Chondrocyte (in vitro differentiated cells): Measurements from ENCODE around the gene ZNF35. TPM values are rescaled to one million over a fixed set of nuclear protein-coding genes. Genes with fewer than 3 reads are reported as not detected.

ENCODE experiments used
- DNase-seq: peaks from one replicate; pipeline ENCODE4 v3.0.0; 2021; ENCODE audit warnings: mixed read lengths, low spot score
- H3K27ac Mint-ChIP-seq: one replicate; pipeline ENCODE4 v1.8.0; 2021; ENCODE audit warnings: mild to moderate bottlenecking, moderate library complexity, mixed read lengths; ENCODE audit not compliant: unreplicated experiment
- H3K27me3 Mint-ChIP-seq: 2 replicates; pipeline ENCODE4 v1.8.0; 2021; ENCODE audit warnings: low read depth, mixed read lengths
- H3K36me3 Mint-ChIP-seq: 2 replicates; pipeline ENCODE4 v1.8.0; 2021; ENCODE audit warnings: low read depth, mixed read lengths
- H3K4me1 Mint-ChIP-seq: 2 replicates; pipeline ENCODE4 v1.8.0; 2021; ENCODE audit warnings: low read depth, mild to moderate bottlenecking, mixed read lengths
- H3K4me3 Mint-ChIP-seq: one replicate; pipeline ENCODE4 v1.8.0; 2021; ENCODE audit warnings: mild to moderate bottlenecking, moderate library complexity, mixed read lengths; ENCODE audit not compliant: unreplicated experiment
- H3K9me3 Mint-ChIP-seq: 2 replicates; pipeline ENCODE4 v1.8.0; 2021; ENCODE audit warnings: low read depth, mixed read lengths
- CTCF ChIP-seq: fragments of 200-600 bp; sonication (generic); IDR thresholded peaks from 2 replicates; pipeline ENCODE4 v1.5.0; 2021; ENCODE audit warnings: antibody characterized with exemption, mild to moderate bottlenecking, moderate library complexity
- total RNA-seq: library from RNA; stranded (reverse); gene quantifications from 3 replicates; pipeline ENCODE4 v1.2.1, GENCODE V29; 2021

The ZNF35 gene
- total RNA-seq, 1 donor from 2014 or later: 14.8 TPM

GRCh38 chr3:44632193-44632592, 16.3 kb upstream of the ZNF35 start:
- peaks cover 4% of the 10 kb centered on the region for H3K9me3 Mint-ChIP-seq
- no peak overlapping the region for H3K4me3 Mint-ChIP-seq
- no peak for TF ChIP-seq CTCF
- H3K27me3 Mint-ChIP-seq: no peaks in the 10 kb centered on the region
- no peak for DNase-seq
- peaks cover 10% of the 10 kb centered on the region for H3K4me1 Mint-ChIP-seq
- no peak overlapping the region for H3K27ac Mint-ChIP-seq
- H3K36me3 Mint-ChIP-seq: peaks cover 35% of the 10 kb centered on the region

- TF ChIP-seq CTCF: no peak
- H3K27ac Mint-ChIP-seq: no peak overlapping the region
- no peak for DNase-seq
- no peak overlapping the region for H3K4me3 Mint-ChIP-seq
- no peaks in the 10 kb centered on the region for H3K27me3 Mint-ChIP-seq
- no peaks in the 10 kb centered on the region for H3K4me1 Mint-ChIP-seq
- peaks cover 44% of the 10 kb centered on the region for H3K9me3 Mint-ChIP-seq
- peaks cover 50% of the 10 kb centered on the region for H3K36me3 Mint-ChIP-seq
Measured at GRCh38 chr3:44642337-44642736, 6.2 kb upstream of the ZNF35 start.

- Mint-ChIP-seq H3K27ac (no peak overlapping the region), H3K36me3 (peaks cover 45% of the 10 kb centered on the region), H3K27me3 (no peaks in the 10 kb centered on the region), H3K4me3 (no peak overlapping the region), H3K4me1 (peaks cover 6% of the 10 kb centered on the region), H3K9me3 (peaks cover 38% of the 10 kb centered on the region)
- no peak for DNase-seq
- no peak for TF ChIP-seq CTCF
Measured at GRCh38 chr3:44643024-44643423, 5.5 kb upstream of the ZNF35 start.

GRCh38 chr3:44647771-44648170, 761 bp upstream of the ZNF35 start:
- H3K4me3 Mint-ChIP-seq: peak overlapping the region; percentile 88
- no peak for TF ChIP-seq CTCF
- H3K27ac Mint-ChIP-seq: peak overlapping the region; percentile 95
- no peaks in the 10 kb centered on the region for H3K27me3 Mint-ChIP-seq
- peaks cover 27% of the 10 kb centered on the region for H3K36me3 Mint-ChIP-seq
- DNase-seq: no peak
- H3K4me1 Mint-ChIP-seq: peaks cover 21% of the 10 kb centered on the region
- peaks cover 10% of the 10 kb centered on the region for H3K9me3 Mint-ChIP-seq

GRCh38 chr3:44649709-44650108, 1.2 kb downstream of the ZNF35 start:
- no peak for DNase-seq
- no peak overlapping the region for H3K4me3 Mint-ChIP-seq
- H3K36me3 Mint-ChIP-seq: peaks cover 31% of the 10 kb centered on the region
- no peak for TF ChIP-seq CTCF
- H3K4me1 Mint-ChIP-seq: peaks cover 21% of the 10 kb centered on the region
- H3K27me3 Mint-ChIP-seq: no peaks in the 10 kb centered on the region
- no peaks in the 10 kb centered on the region for H3K9me3 Mint-ChIP-seq
- peak overlapping the region; percentile 15 for H3K27ac Mint-ChIP-seq
